ENCODE results near the gene DDO. TPM values are rescaled to one million over a fixed set of nuclear protein-coding genes. Genes with fewer than 3 reads are reported as not detected.
A peak's percentile ranks its signal among the peaks of the same experiment; 100 is the strongest.

Gene DDO
- total and polyA plus RNA-seq, 4 experiments from 2014 or later = not detected

DNA sequence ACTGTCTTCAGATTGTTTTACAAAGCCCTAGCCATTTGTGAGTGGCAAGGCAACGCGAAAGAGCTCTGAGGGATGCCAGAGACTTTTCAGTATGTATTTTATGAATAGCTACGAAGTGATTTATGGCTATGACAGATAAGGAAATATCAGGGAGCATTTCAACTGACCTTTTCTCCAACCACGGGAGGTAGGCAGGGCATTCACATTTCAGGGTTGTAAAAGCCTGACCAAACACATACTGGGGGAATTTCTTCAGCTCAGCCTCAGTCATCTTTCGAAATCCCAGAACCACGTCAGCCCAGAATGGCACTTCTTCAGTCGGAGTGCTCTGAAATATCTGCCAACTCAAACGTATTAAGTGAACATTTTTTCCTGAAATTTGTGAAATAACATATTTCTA, 10.8 kb downstream of the DDO start:
- no peak overlapping the region for H3K4me3 Mint-ChIP-seq
- no peak for DNase-seq
- H3K27me3 Mint-ChIP-seq = peaks cover 0 to 8% of the 10 kb centered on the region in 2 donors
- no peaks in the 10 kb centered on the region for H3K27me3 ChIP-seq (ENCODE audit: insufficient read depth, low read length)
- H3K9me3 Mint-ChIP-seq = no peaks in the 10 kb centered on the region
- H3K27ac ChIP-seq (ENCODE audit: low read depth, low read length) = no peak overlapping the region
- H3K4me3 ChIP-seq (ENCODE audit: low read length in 2 of 2) = no peak overlapping the region
- CTCF ChIA-PET (ENCODE audit: partially characterized antibody) = interaction anchor here (1.3 to 1.6 kb wide), 2 partner anchors 10 to 13 kb away, joined by 3 read pairs; no protein-coding TSS in a partner anchor
- no peaks in the 10 kb centered on the region for H3K4me1 Mint-ChIP-seq
- H3K9me3 ChIP-seq (ENCODE audit: control insufficient read depth in 1 of 2, low read length in 2 of 2) = no peaks in the 10 kb centered on the region
- intact Hi-C loops (cut with micrococcal nuclease) = no loop called here
- POLR2A ChIA-PET (ENCODE audit: partially characterized antibody) = no interaction called here
- H3K27ac Mint-ChIP-seq = no peak overlapping the region
- H3K4me1 ChIP-seq (ENCODE audit: insufficient read depth, low read length) = no peaks in the 10 kb centered on the region
- H3K36me3 ChIP-seq (ENCODE audit: insufficient read depth, low read length) = no peaks in the 10 kb centered on the region
- H3K36me3 Mint-ChIP-seq = no peaks in the 10 kb centered on the region

DNA sequence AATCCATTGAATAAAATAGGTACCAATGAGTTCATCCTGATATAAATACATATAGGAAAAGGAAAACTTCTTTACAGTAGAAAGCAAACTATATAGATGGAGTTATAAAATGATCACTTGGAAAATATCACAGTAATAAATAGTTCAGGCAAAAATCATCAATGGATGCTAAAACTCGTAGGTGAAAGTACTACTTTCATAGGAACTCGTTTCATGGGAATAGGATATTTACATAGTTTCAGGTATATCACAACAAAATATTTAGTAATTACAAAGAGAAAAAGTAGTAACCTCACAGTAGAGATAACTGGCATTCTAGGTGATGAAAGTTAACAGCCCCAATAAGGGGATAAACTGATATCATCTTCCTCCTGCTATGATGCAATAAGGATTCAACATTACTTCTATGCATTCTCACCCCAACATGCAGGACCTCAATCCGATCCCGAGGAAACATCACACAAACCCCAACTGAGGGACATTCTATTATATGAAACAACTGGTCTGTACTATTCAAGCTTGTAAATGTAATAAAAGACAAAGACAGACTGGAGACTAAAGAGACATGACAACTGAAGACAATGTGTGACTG, 13.7 kb downstream of the DDO start:
- no peak overlapping the region for H3K4me3 ChIP-seq (ENCODE audit: low read length in 2 of 2)
- H3K9me3 Mint-ChIP-seq = no peaks in the 10 kb centered on the region
- ChIA-PET POLR2A (ENCODE audit: partially characterized antibody) (no interaction called here), CTCF (ENCODE audit: partially characterized antibody) (interaction anchor here (1.7 kb wide), 1 partner anchor 10 kb away, joined by 6 read pairs; no protein-coding TSS in a partner anchor)
- peaks cover 0 to 9% of the 10 kb centered on the region in 2 donors for H3K27me3 Mint-ChIP-seq
- no peaks in the 10 kb centered on the region for H3K4me1 ChIP-seq (ENCODE audit: insufficient read depth, low read length)
- peaks cover 0 to 1% (median 0%) of the 10 kb centered on the region in 4 donors for H3K4me1 Mint-ChIP-seq
- H3K27me3 ChIP-seq (ENCODE audit: insufficient read depth, low read length) = no peaks in the 10 kb centered on the region
- H3K27ac Mint-ChIP-seq = no peak overlapping the region
- H3K4me3 Mint-ChIP-seq = no peak overlapping the region
- DNase-seq = no peak
- H3K36me3 Mint-ChIP-seq = no peaks in the 10 kb centered on the region
- intact Hi-C loops (cut with micrococcal nuclease) = no loop called here
- H3K9me3 ChIP-seq (ENCODE audit: control insufficient read depth in 1 of 2, low read length in 2 of 2) = no peaks in the 10 kb centered on the region
- no peaks in the 10 kb centered on the region for H3K36me3 ChIP-seq (ENCODE audit: insufficient read depth, low read length)
- H3K27ac ChIP-seq (ENCODE audit: low read depth, low read length) = no peak overlapping the region

- peaks cover 0 to 9% of the 10 kb centered on the region in 2 donors for H3K27me3 Mint-ChIP-seq
- H3K27ac Mint-ChIP-seq = no peak overlapping the region
- Histone ChIP-seq H3K4me3 (ENCODE audit: low read length in 2 of 2) (no peak overlapping the region), H3K4me1 (ENCODE audit: insufficient read depth, low read length) (no peaks in the 10 kb centered on the region), H3K27me3 (ENCODE audit: insufficient read depth, low read length) (no peaks in the 10 kb centered on the region), H3K36me3 (ENCODE audit: insufficient read depth, low read length) (no peaks in the 10 kb centered on the region), H3K9me3 (ENCODE audit: control insufficient read depth in 1 of 2, low read length in 2 of 2) (no peaks in the 10 kb centered on the region), H3K27ac (ENCODE audit: low read depth, low read length) (no peak overlapping the region)
- ChIA-PET CTCF (ENCODE audit: partially characterized antibody) (interaction anchor here (1.7 kb wide), 1 partner anchor 9 kb away, joined by 6 read pairs; no protein-coding TSS in a partner anchor), POLR2A (ENCODE audit: partially characterized antibody) (no interaction called here)
- no peaks in the 10 kb centered on the region for H3K9me3 Mint-ChIP-seq
- no peak for DNase-seq
- peaks cover 0 to 1% (median 0%) of the 10 kb centered on the region in 4 donors for H3K4me1 Mint-ChIP-seq
- intact Hi-C loops (cut with micrococcal nuclease) = no loop called here
- no peak overlapping the region for H3K4me3 Mint-ChIP-seq
- no peaks in the 10 kb centered on the region for H3K36me3 Mint-ChIP-seq
Measured at GRCh38 chr6:110400208-110400607, 15.2 kb downstream of the DDO start.

DNA sequence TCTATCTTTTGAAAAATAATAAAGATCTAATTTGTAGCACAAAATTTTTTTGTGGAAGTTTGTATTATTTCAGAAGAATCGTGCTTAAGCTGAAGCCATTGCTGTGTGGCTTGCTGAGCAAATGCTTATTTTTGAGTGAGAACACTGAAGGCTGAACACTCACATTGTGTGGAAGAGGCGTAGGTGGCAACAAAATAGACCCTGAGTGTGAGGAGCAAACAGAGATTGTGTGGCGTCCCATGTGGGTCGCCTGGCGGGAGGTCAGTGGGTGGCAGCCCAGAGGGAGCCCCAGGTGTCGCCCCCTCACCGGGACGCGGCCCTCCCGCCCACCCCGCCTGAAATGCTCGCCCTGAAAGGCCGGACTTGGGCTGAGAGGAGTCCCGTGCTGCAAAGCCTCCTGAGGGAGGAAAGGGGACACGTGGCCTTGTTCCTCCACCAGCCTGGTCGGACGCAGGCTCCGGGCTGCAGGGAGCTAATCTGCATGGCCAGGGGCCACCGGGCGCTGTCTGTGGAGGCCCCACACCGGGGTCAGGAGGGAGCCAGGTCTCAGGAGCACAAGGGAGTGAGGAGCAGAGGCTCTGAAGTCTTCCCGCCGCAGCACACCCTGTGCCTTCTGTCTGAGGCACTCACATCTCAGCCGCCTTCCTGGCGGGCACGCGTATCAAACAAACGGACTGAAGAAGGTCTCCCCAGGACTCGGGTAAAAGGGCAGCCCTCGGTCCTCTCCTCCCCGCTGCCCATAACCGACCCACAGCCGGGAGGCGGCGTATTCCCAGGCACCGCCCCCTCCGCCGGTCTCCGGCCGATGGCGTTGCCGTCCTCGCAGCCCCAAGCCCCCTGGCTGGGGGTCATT, 15.9 kb downstream of the DDO start:
- POLR2A ChIA-PET (ENCODE audit: partially characterized antibody) = no interaction called here
- no peak overlapping the region for H3K4me3 ChIP-seq (ENCODE audit: low read length in 2 of 2)
- H3K27ac Mint-ChIP-seq = no peak overlapping the region

GRCh38 chr6:110398778-110399177, 16.6 kb downstream of the DDO start:
- no peak overlapping the region for H3K27ac ChIP-seq (ENCODE audit: low read depth, low read length)
- H3K9me3 ChIP-seq (ENCODE audit: control insufficient read depth in 1 of 2, low read length in 2 of 2) = no peaks in the 10 kb centered on the region
- Mint-ChIP-seq H3K27me3 (peaks cover 0 to 9% of the 10 kb centered on the region in 2 donors), H3K4me1 (peaks cover 0 to 1% (median 0%) of the 10 kb centered on the region in 4 donors), H3K9me3 (no peaks in the 10 kb centered on the region), H3K27ac (no peak overlapping the region), H3K36me3 (no peaks in the 10 kb centered on the region), H3K4me3 (no peak overlapping the region)
- H3K4me3 ChIP-seq (ENCODE audit: low read length in 2 of 2) = no peak overlapping the region
- H3K36me3 ChIP-seq (ENCODE audit: insufficient read depth, low read length) = no peaks in the 10 kb centered on the region
- intact Hi-C loops (cut with micrococcal nuclease) = no loop called here
- ChIA-PET POLR2A (ENCODE audit: partially characterized antibody) (no interaction called here), CTCF (ENCODE audit: partially characterized antibody) (interaction anchor here (0.7 kb wide), 1 partner anchor 1207 kb away, joined by 4 read pairs; no protein-coding TSS in a partner anchor)
- H3K4me1 ChIP-seq (ENCODE audit: insufficient read depth, low read length) = no peaks in the 10 kb centered on the region
- DNase-seq = no peak
- no peaks in the 10 kb centered on the region for H3K27me3 ChIP-seq (ENCODE audit: insufficient read depth, low read length)

More for the DNA sequence above, 15.9 kb downstream of the DDO start:
- CTCF ChIA-PET (ENCODE audit: partially characterized antibody) = interaction anchor here (1.7 kb wide), 1 partner anchor 8 kb away, joined by 6 read pairs; no protein-coding TSS in a partner anchor
- Histone ChIP-seq H3K9me3 (ENCODE audit: control insufficient read depth in 1 of 2, low read length in 2 of 2) (no peaks in the 10 kb centered on the region), H3K36me3 (ENCODE audit: insufficient read depth, low read length) (no peaks in the 10 kb centered on the region), H3K27me3 (ENCODE audit: insufficient read depth, low read length) (no peaks in the 10 kb centered on the region), H3K27ac (ENCODE audit: low read depth, low read length) (no peak overlapping the region), H3K4me1 (ENCODE audit: insufficient read depth, low read length) (no peaks in the 10 kb centered on the region)
- H3K4me3 Mint-ChIP-seq = peak overlapping the region in 4 of 8 donors; percentile 28 to 57 (median 44)
- peaks cover 0 to 1% (median 0%) of the 10 kb centered on the region in 4 donors for H3K4me1 Mint-ChIP-seq
- DNase-seq = no peak
- no peaks in the 10 kb centered on the region for H3K36me3 Mint-ChIP-seq
- H3K27me3 Mint-ChIP-seq = peaks cover 0 to 9% of the 10 kb centered on the region in 2 donors
- H3K9me3 Mint-ChIP-seq = no peaks in the 10 kb centered on the region
- intact Hi-C loops (cut with micrococcal nuclease) = no loop called here

DNA sequence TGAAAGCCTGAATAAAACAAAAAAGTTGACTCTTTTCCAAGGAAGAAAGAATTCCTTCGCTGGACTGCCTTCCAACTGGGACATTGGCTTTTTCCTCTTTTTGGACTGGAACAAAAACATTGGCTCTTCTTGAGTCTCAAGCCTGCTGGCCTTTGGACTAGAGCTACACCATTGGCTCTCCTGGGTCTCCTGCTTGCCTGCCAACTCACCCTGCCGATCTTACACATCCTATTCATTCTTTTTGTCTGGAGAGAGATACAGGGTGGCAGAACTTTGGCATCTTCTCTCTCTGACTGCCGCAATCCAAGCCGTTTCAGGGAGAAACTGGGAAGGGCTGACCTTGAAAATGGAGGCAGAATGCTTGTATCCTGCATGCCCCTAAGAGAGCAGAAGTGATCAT, 20.2 kb downstream of the DDO start:
- peaks cover 0 to 3% of the 10 kb centered on the region in 2 donors for H3K27me3 Mint-ChIP-seq
- no peak overlapping the region for H3K4me3 Mint-ChIP-seq
- DNase-seq = no peak
- intact Hi-C loops (cut with micrococcal nuclease) = no loop called here
- Histone ChIP-seq H3K36me3 (ENCODE audit: insufficient read depth, low read length) (no peaks in the 10 kb centered on the region), H3K9me3 (ENCODE audit: control insufficient read depth in 1 of 2, low read length in 2 of 2) (no peaks in the 10 kb centered on the region), H3K4me1 (ENCODE audit: insufficient read depth, low read length) (no peaks in the 10 kb centered on the region), H3K27ac (ENCODE audit: low read depth, low read length) (no peak overlapping the region), H3K27me3 (ENCODE audit: insufficient read depth, low read length) (no peaks in the 10 kb centered on the region), H3K4me3 (ENCODE audit: low read length in 2 of 2) (no peak overlapping the region)
- ChIA-PET CTCF (ENCODE audit: partially characterized antibody) (no interaction called here), POLR2A (ENCODE audit: partially characterized antibody) (no interaction called here)
- H3K9me3 Mint-ChIP-seq = no peaks in the 10 kb centered on the region
- peaks cover 1 to 7% (median 5%) of the 10 kb centered on the region in 4 donors for H3K4me1 Mint-ChIP-seq
- no peak overlapping the region for H3K27ac Mint-ChIP-seq
- no peaks in the 10 kb centered on the region for H3K36me3 Mint-ChIP-seq

DNA sequence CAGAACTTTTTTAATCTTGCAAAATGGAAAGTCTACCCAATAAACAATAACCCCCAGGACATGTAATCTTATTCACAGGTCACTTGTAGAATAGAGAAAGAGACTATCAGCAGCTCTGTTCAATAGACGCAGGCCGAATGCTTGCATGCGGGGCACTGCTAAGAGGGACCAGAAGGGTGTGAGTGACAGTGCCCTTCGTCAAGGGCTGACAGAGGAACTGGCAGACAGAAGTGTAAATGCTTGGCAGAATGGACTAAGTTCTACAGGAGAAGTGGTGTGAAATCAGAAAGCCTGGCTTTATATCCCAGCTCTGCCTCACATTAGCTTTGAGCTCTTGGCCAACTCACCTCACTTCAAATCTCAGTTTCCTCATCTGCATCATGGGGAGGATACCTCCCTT, 21.0 kb downstream of the DDO start:
- DNase-seq = no peak
- no peaks in the 10 kb centered on the region for H3K4me1 ChIP-seq (ENCODE audit: insufficient read depth, low read length)
- H3K27ac ChIP-seq (ENCODE audit: low read depth, low read length) = no peak overlapping the region
- no peaks in the 10 kb centered on the region for H3K9me3 Mint-ChIP-seq
- H3K27ac Mint-ChIP-seq = no peak overlapping the region
- H3K9me3 ChIP-seq (ENCODE audit: control insufficient read depth in 1 of 2, low read length in 2 of 2) = no peaks in the 10 kb centered on the region
- ChIA-PET POLR2A (ENCODE audit: partially characterized antibody) (no interaction called here), CTCF (ENCODE audit: partially characterized antibody) (interaction anchor here (0.8 to 1.7 kb wide), 3 partner anchors 10 to 354 kb away, joined by 3 to 4 read pairs (median 3); no protein-coding TSS in a partner anchor)
- peaks cover 0 to 3% of the 10 kb centered on the region in 2 donors for H3K27me3 Mint-ChIP-seq
- H3K36me3 ChIP-seq (ENCODE audit: insufficient read depth, low read length) = no peaks in the 10 kb centered on the region
- H3K36me3 Mint-ChIP-seq = no peaks in the 10 kb centered on the region
- no peaks in the 10 kb centered on the region for H3K27me3 ChIP-seq (ENCODE audit: insufficient read depth, low read length)
- no peak overlapping the region for H3K4me3 Mint-ChIP-seq
- H3K4me3 ChIP-seq (ENCODE audit: low read length in 2 of 2) = no peak overlapping the region
- intact Hi-C loops (cut with micrococcal nuclease) = no loop called here
- peaks cover 3 to 13% (median 12%) of the 10 kb centered on the region in 4 donors for H3K4me1 Mint-ChIP-seq

Measured in CD4-positive, alpha-beta memory T cell (primary cell).